ENCODE measurements around the gene CDH4.
"Not testable (repeated sequence)": the region's sequence is repeated elsewhere in the genome, so short reads cannot be mapped to it uniquely, and the experiment has no call there.

GRCh38 chr20:61406773-61407172, 154.7 kb downstream of the CDH4 start:
- TF ChIP-seq CTCF (conservative IDR thresholded peaks at IDR 0.05); ZFX (IDR thresholded peaks at IDR 0.05): not testable (repeated sequence)

All from C4-2B (cell line).